HG02885 (cell line): ENCODE results near the gene TMEM255B.

Experiments used
- ATAC-seq: cut with Tn5 transposase; IDR thresholded peaks from one replicate; pipeline ENCODE4 v1.9.1; 2021; ENCODE audit warnings: mild to moderate bottlenecking; ENCODE audit not compliant: unreplicated experiment, poor library complexity

Gene TMEM255B

GRCh38 chr13:113855012-113855921, 96.2 kb downstream of the TMEM255B start:
- no peak for ATAC-seq

- ATAC-seq, result no peak
Observed at GRCh38 chr13:113855931-113856715, 97.1 kb downstream of the TMEM255B start.

GRCh38 chr13:113856716-113857065, 97.7 kb downstream of the TMEM255B start:
- no peak for ATAC-seq

GRCh38 chr13:113857531-113858195, 98.6 kb downstream of the TMEM255B start:
- no peak for ATAC-seq

- ATAC-seq, result no peak
Observed at GRCh38 chr13:113859311-113860050, 100.5 kb downstream of the TMEM255B start.

- ATAC-seq, result no peak
Observed at GRCh38 chr13:113860051-113860664, 101.1 kb downstream of the TMEM255B start.

- ATAC-seq, result no peak
Observed at GRCh38 chr13:113860665-113861432, 101.8 kb downstream of the TMEM255B start.

- no peak for ATAC-seq
Observed at GRCh38 chr13:113861433-113862030, 102.5 kb downstream of the TMEM255B start.

- no peak for ATAC-seq
Observed at GRCh38 chr13:113862191-113862930, 103.3 kb downstream of the TMEM255B start.

- ATAC-seq, result peak; percentile 36
Observed at GRCh38 chr13:113862931-113863523, 104.0 kb downstream of the TMEM255B start.

- ATAC-seq, result peak; percentile 34
Observed at GRCh38 chr13:113863524-113864272, 104.7 kb downstream of the TMEM255B start, which contains the start of gene GAS6. GAS6 (minus strand) TSS chr13:113864076; CDS start chr13:113863920, 156 bp downstream.

GRCh38 chr13:113864273-113864890, 105.4 kb downstream of the TMEM255B start:
- no peak for ATAC-seq

- no peak for ATAC-seq
Observed at GRCh38 chr13:113865427-113865826, 106.4 kb downstream of the TMEM255B start.
